Stimulated activated CD8-positive, alpha-beta memory T cell treated with anti-CD3 and anti-CD28 coated beads, Interleukin-4, amount 100 ng/mL, for 48 hours (primary cell): ENCODE results near the gene PARD3B.

ENCODE experiments used
- DNase-seq: peaks from one replicate; pipeline ENCODE4 v3.0.0-alpha.2; 2020

Gene PARD3B

GRCh38 chr2:205311201-205311600 lies 765.9 kb downstream of the PARD3B start:
- DNase-seq: no peak

GRCh38 chr2:205321231-205321630 lies 776.0 kb downstream of the PARD3B start:
- DNase-seq: no peak

- no peak for DNase-seq
These were observed 778.7 kb downstream of the PARD3B start for GRCh38 chr2:205323929-205324328.

GRCh38 chr2:205324355-205324754 lies 779.1 kb downstream of the PARD3B start:
- no peak for DNase-seq

- DNase-seq: no peak
These were observed 788.1 kb downstream of the PARD3B start for GRCh38 chr2:205333351-205333750.

GRCh38 chr2:205337274-205337673 lies 792.0 kb downstream of the PARD3B start:
- no peak for DNase-seq

GRCh38 chr2:205338156-205338555 lies 792.9 kb downstream of the PARD3B start:
- no peak for DNase-seq

GRCh38 chr2:205343103-205343502 lies 797.8 kb downstream of the PARD3B start:
- no peak for DNase-seq

- DNase-seq: no peak
These were observed 801.4 kb downstream of the PARD3B start for GRCh38 chr2:205346649-205347048.

- no peak for DNase-seq
These were observed 802.6 kb downstream of the PARD3B start for GRCh38 chr2:205347899-205348298.

GRCh38 chr2:205352094-205352493 lies 806.8 kb downstream of the PARD3B start:
- no peak for DNase-seq

GRCh38 chr2:205352593-205352992 lies 807.3 kb downstream of the PARD3B start:
- no peak for DNase-seq

- DNase-seq: no peak
These were observed 812.5 kb downstream of the PARD3B start for GRCh38 chr2:205357732-205358131.

- no peak for DNase-seq
These were observed 813.1 kb downstream of the PARD3B start for GRCh38 chr2:205358351-205358815.

GRCh38 chr2:205361272-205361671 lies 816.0 kb downstream of the PARD3B start:
- DNase-seq: no peak

- no peak for DNase-seq
These were observed 816.7 kb downstream of the PARD3B start for GRCh38 chr2:205361970-205362369.

GRCh38 chr2:205364261-205364660 lies 819.0 kb downstream of the PARD3B start:
- DNase-seq: no peak

- DNase-seq: no peak
These were observed 821.2 kb downstream of the PARD3B start for GRCh38 chr2:205366336-205367060.

- DNase-seq: no peak
These were observed 822.2 kb downstream of the PARD3B start for GRCh38 chr2:205367331-205367935.

- DNase-seq: no peak
These were observed 824.5 kb downstream of the PARD3B start for GRCh38 chr2:205369813-205370212.

- DNase-seq: no peak
These were observed 825.5 kb downstream of the PARD3B start for GRCh38 chr2:205370726-205371125.

GRCh38 chr2:205372141-205372540 lies 826.9 kb downstream of the PARD3B start:
- DNase-seq: no peak

GRCh38 chr2:205375461-205376448 lies 830.5 kb downstream of the PARD3B start:
- DNase-seq: no peak
